ENCODE measurements around the gene PLCB4. TPM values are rescaled to one million over a fixed set of nuclear protein-coding genes. Genes with fewer than 3 reads are reported as not detected.

Gene PLCB4
- total and polyA plus RNA-seq, 12 donors = 0.26 to 8.5 (median 2.8) TPM

GRCh38 chr20:9160757-9161156 lies 91.9 kb downstream of the PLCB4 start:
- intact Hi-C loops (cut with DNase I) = no loop called here
- Histone ChIP-seq H3K36me3 (replicated peaks in 1 of 2) (no peaks in the 10 kb centered on the region), H3K4me3 (no peak overlapping the region), H3K4me1 (replicated peaks in 1 of 2) (no peaks in the 10 kb centered on the region), H3K27me3 (no peaks in the 10 kb centered on the region), H3K27ac (no peak overlapping the region), H3K9me3 (replicated peaks in 1 of 3) (no peaks in the 10 kb centered on the region)
- WGBS, 4 donors = 35 to 61% (median 48%) methylated on average over 2 of the region's 2 CpGs
- DNase-seq = no peak
- TF ChIP-seq POLR2A (IDR thresholded peaks at IDR 0.05) = no peak
- TF ChIP-seq CTCF (IDR thresholded peaks at IDR 0.05) = no peak

GRCh38 chr20:9161311-9161710 lies 92.4 kb downstream of the PLCB4 start:
- DNase-seq = no peak
- H3K36me3 ChIP-seq (replicated peaks in 1 of 2) = no peaks in the 10 kb centered on the region
- H3K4me1 ChIP-seq (replicated peaks in 1 of 2) = no peaks in the 10 kb centered on the region
- no peaks in the 10 kb centered on the region for H3K27me3 ChIP-seq
- H3K27ac ChIP-seq = no peak overlapping the region
- intact Hi-C loops (cut with DNase I) = no loop called here
- H3K9me3 ChIP-seq (replicated peaks in 1 of 3) = no peaks in the 10 kb centered on the region
- WGBS, 4 donors = 61 to 74% (median 63%) methylated on average over 4 of the region's 4 CpGs
- H3K4me3 ChIP-seq = no peak overlapping the region
- TF ChIP-seq CTCF (IDR thresholded peaks at IDR 0.05) (no peak), POLR2A (IDR thresholded peaks at IDR 0.05) (no peak)

- H3K9me3 ChIP-seq (replicated peaks in 1 of 3) = no peaks in the 10 kb centered on the region
Observed at GRCh38 chr20:9163251-9163650, 94.4 kb downstream of the PLCB4 start.

GRCh38 chr20:9163995-9164394 lies 95.1 kb downstream of the PLCB4 start:
- H3K27me3 ChIP-seq = no peaks in the 10 kb centered on the region
- 64 to 83% (median 78%) methylated on average over 1 of the region's 1 CpG for WGBS, 4 donors
- peaks cover 0 to 4% of the 10 kb centered on the region in 2 donors for H3K36me3 ChIP-seq (replicated peaks in 1 of 2)
- no peaks in the 10 kb centered on the region for H3K9me3 ChIP-seq (replicated peaks in 1 of 3)
- H3K4me1 ChIP-seq (replicated peaks in 1 of 2) = no peaks in the 10 kb centered on the region
- intact Hi-C loops (cut with DNase I) = no loop called here
- no peak overlapping the region for H3K27ac ChIP-seq
- TF ChIP-seq CTCF (IDR thresholded peaks at IDR 0.05) (no peak), POLR2A (IDR thresholded peaks at IDR 0.05) (no peak)
- no peak overlapping the region for H3K4me3 ChIP-seq
- no peak for DNase-seq

More at GRCh38 chr20:9163251-9163650, 94.4 kb downstream of the PLCB4 start:
- H3K4me3 ChIP-seq = no peak overlapping the region
- H3K27ac ChIP-seq = no peak overlapping the region
- H3K36me3 ChIP-seq (replicated peaks in 1 of 2) = peaks cover 0 to 4% of the 10 kb centered on the region in 2 donors
- 65 to 79% (median 74%) methylated on average over 3 of the region's 3 CpGs for WGBS, 4 donors
- intact Hi-C loops (cut with DNase I) = no loop called here
- TF ChIP-seq POLR2A (IDR thresholded peaks at IDR 0.05) = no peak
- TF ChIP-seq CTCF (IDR thresholded peaks at IDR 0.05) = no peak
- no peaks in the 10 kb centered on the region for H3K4me1 ChIP-seq (replicated peaks in 1 of 2)
- DNase-seq = no peak
- H3K27me3 ChIP-seq = no peaks in the 10 kb centered on the region

Data from adrenal gland (tissue), 12 donors.